HCT116 (cell line): ENCODE measurements around the gene KAZN. TPM values are rescaled to one million over a fixed set of nuclear protein-coding genes. Genes with fewer than 3 reads are reported as not detected.

ENCODE experiments used
- ATAC-seq: fragments of 200-7000 bp; cut with Tn5 transposase; 2 replicates; pipeline ENCODE4 v1.9.1; 2020; ENCODE audit warnings: mild to moderate bottlenecking, moderate library complexity
- BruUV-seq: library from RNA; stranded (reverse); fragments of 400-500 nt; replicated peaks from 2 replicates; lab custom pipeline; 2021; lab: Mats Ljungman, UMichigan
- CTCF ChIA-PET: fragments of 300-600 bp; sonication (Branson Sonifier 250); formaldehyde crosslinking; loops from one replicate; lab custom pipeline; 2021; ENCODE audit warnings: antibody characterized with exemption; lab: Charles Lee
- POLR2A ChIA-PET: fragments of 300-600, 350-600 bp; sonication (Branson Sonifier 250); formaldehyde crosslinking; loops from one replicate; lab custom pipeline; 2021; ENCODE audit warnings: antibody characterized with exemption; lab: Charles Lee
- RAD21 ChIA-PET, 2 experiments: fragments of 300-600 bp; sonication (Branson Sonifier 250); formaldehyde crosslinking; loops; one replicate each; lab custom pipeline; 2023; ENCODE audit warnings: low total read pairs in 2 of 2; ENCODE audit not compliant: uncharacterized antibody in 2 of 2, unreplicated experiment in 2 of 2, low non-redundant PET in 1 of 2; lab: Charles Lee
- DNase-seq: peaks from one replicate; pipeline ENCODE4 v3.0.0-alpha.2; 2010; ENCODE audit warnings: low read depth, low spot score
- H2AFZ ChIP-seq: fragments of 200-600 bp; shearing (Covaris generic), sonication (generic); 2 replicates; pipeline ENCODE4 v1.6.1; 2017; ENCODE audit warnings: low read depth, mixed run types, mixed read lengths, antibody characterized with exemption, low read length; ENCODE audit not compliant: poor library complexity, severe bottlenecking
- H3K27ac ChIP-seq: 2 replicates; pipeline ENCODE4 v1.5.1; 2012; ENCODE audit warnings: low read depth, low read length
- H3K27me3 ChIP-seq: fragments of 200-600 bp; sonication (generic); 2 replicates; pipeline ENCODE4 v1.6.1; 2016; ENCODE audit warnings: mixed run types, low read length, mixed read lengths; ENCODE audit not compliant: insufficient read depth
- H3K36me3 ChIP-seq, 2 experiments: fragments of 200-500 bp in 1 of 2; fragments of 200-600 bp in 1 of 2; sonication (Bioruptor generic) in 1 of 2; sonication (generic) in 1 of 2; 2 replicates each; pipeline versions ENCODE4 v1.5.1 to v1.6.1; 2014 to 2016; ENCODE audit warnings: low read length in 2 of 2, inconsistent platforms in 1 of 2, mixed read lengths in 1 of 2, mixed run types in 1 of 2; ENCODE audit not compliant: insufficient read depth in 2 of 2, control insufficient read depth in 1 of 2
- H3K4me1 ChIP-seq, 2 experiments: fragments of 200-600 bp in 1 of 2; sonication (generic) in 1 of 2; 2 replicates each; pipeline versions ENCODE4 v1.5.1 to v1.6.1; 2012 to 2017; ENCODE audit warnings: low read length in 2 of 2, inconsistent platforms in 1 of 2, mild to moderate bottlenecking in 1 of 2, mixed read lengths in 1 of 2, mixed run types in 1 of 2, moderate library complexity in 1 of 2; ENCODE audit not compliant: insufficient read depth in 2 of 2, control insufficient read depth in 1 of 2
- H3K4me2 ChIP-seq: fragments of 200-600 bp; sonication (generic); 2 replicates; pipeline ENCODE4 v1.6.1; 2017; ENCODE audit warnings: mixed run types, low read length, mixed read lengths
- H3K4me3 ChIP-seq, 2 experiments: fragments of 200-600 bp in 1 of 2; sonication (generic) in 1 of 2; replicated peaks in 1 of 2; 2 replicates each; pipeline ENCODE4 v1.5.1; 2011 to 2016; ENCODE audit warnings: low read length in 2 of 2, control low read depth in 1 of 2, low read depth in 1 of 2, mild to moderate bottlenecking in 1 of 2, mixed read lengths in 1 of 2, mixed run types in 1 of 2
- H3K79me2 ChIP-seq: fragments of 200-600 bp; sonication (generic); 2 replicates; pipeline ENCODE4 v1.6.1; 2017; ENCODE audit warnings: mild to moderate bottlenecking, mixed run types, low read length, moderate library complexity, mixed read lengths; ENCODE audit not compliant: insufficient read depth
- H3K9ac ChIP-seq: fragments of 200-600 bp; sonication (generic); 2 replicates; pipeline ENCODE4 v1.6.1; 2016; ENCODE audit warnings: low read length, mixed read lengths
- H3K9me2 ChIP-seq: fragments of 200-600 bp; sonication (generic), shearing (Covaris generic); 2 replicates; pipeline ENCODE4 v1.6.1; 2017; ENCODE audit warnings: mixed run types, mild to moderate bottlenecking, moderate library complexity; ENCODE audit not compliant: insufficient read depth
- H3K9me3 ChIP-seq, 2 experiments: fragments of 200-500 bp in 1 of 2; fragments of 200-600 bp in 1 of 2; sonication (Bioruptor generic) in 1 of 2; sonication (generic) in 1 of 2; 2 replicates each; pipeline ENCODE4 v1.6.1; 2014 to 2017; ENCODE audit warnings: low read length in 2 of 2, mixed read lengths in 2 of 2, inconsistent platforms in 1 of 2, low read depth in 1 of 2, mild to moderate bottlenecking in 1 of 2, mixed run types in 1 of 2, moderate library complexity in 1 of 2; ENCODE audit not compliant: control insufficient read depth in 1 of 2, insufficient read depth in 1 of 2
- H4K20me1 ChIP-seq: fragments of 200-600 bp; sonication (generic), shearing (Covaris generic); 2 replicates; pipeline ENCODE4 v1.6.1; 2017; ENCODE audit warnings: mixed run types, mild to moderate bottlenecking, moderate library complexity; ENCODE audit not compliant: insufficient read depth
- ATF3 ChIP-seq: IDR thresholded peaks from 2 replicates; pipeline ENCODE4 v1.6.1; 2012
- CEBPB ChIP-seq: IDR thresholded peaks from 2 replicates; pipeline ENCODE4 v1.6.1; 2012; ENCODE audit warnings: low read depth
- CTCF ChIP-seq, 3 experiments: fragments of 200-600 bp in 1 of 3; sonication (generic) in 1 of 3; IDR thresholded peaks in 2 of 3; conservative IDR thresholded peaks in 1 of 3; 2 replicates each; pipeline ENCODE4 v1.5.1; 2012 to 2017; ENCODE audit warnings: low read depth in 2 of 3, low read length in 2 of 3, antibody characterized with exemption in 1 of 3, borderline replicate concordance in 1 of 3, control low read depth in 1 of 3, mild to moderate bottlenecking in 1 of 3, mixed read lengths in 1 of 3, mixed run types in 1 of 3, moderate library complexity in 1 of 3; ENCODE audit not compliant: insufficient read depth in 1 of 3
- ELF1 ChIP-seq: IDR thresholded peaks from 2 replicates; pipeline ENCODE4 v1.6.1; 2012; ENCODE audit warnings: low read depth, borderline replicate concordance
- EZH2 ChIP-seq: fragments of 200-600 bp; sonication (generic); IDR thresholded peaks from 2 replicates; pipeline ENCODE4 v1.6.1; 2017; ENCODE audit warnings: antibody characterized with exemption, mixed run types
- EZH2phosphoT487 ChIP-seq: fragments of 200-600 bp; IDR thresholded peaks from 2 replicates; pipeline ENCODE4 v1.6.1; 2018; ENCODE audit warnings: antibody characterized with exemption, borderline replicate concordance
- JUND ChIP-seq: IDR thresholded peaks from 2 replicates; pipeline ENCODE4 v1.6.1; 2012
- POLR2AphosphoS5 ChIP-seq: IDR thresholded peaks from 2 replicates; pipeline ENCODE4 v1.6.1; 2011; ENCODE audit warnings: mild to moderate bottlenecking, low read depth, low read length, moderate library complexity
- RAD21 ChIP-seq: IDR thresholded peaks from 2 replicates; pipeline ENCODE4 v1.6.1; 2012; ENCODE audit warnings: low read depth, mild to moderate bottlenecking
- REST ChIP-seq: IDR thresholded peaks from 2 replicates; pipeline ENCODE4 v1.6.1; 2012; ENCODE audit warnings: low read depth
- SIN3A ChIP-seq: IDR thresholded peaks from 2 replicates; pipeline ENCODE4 v1.6.1; 2012; ENCODE audit warnings: low read depth
- TCF7L2 ChIP-seq: IDR thresholded peaks from 2 replicates; pipeline ENCODE4 v1.7.0; 2011; ENCODE audit warnings: borderline replicate concordance, inconsistent platforms; ENCODE audit not compliant: insufficient read depth, insufficient read length; ENCODE audit errors: extremely low read depth
- YY1 ChIP-seq: IDR thresholded peaks from 2 replicates; pipeline ENCODE4 v1.6.1; 2011; ENCODE audit warnings: low read length, low read depth, moderate library complexity, mild to moderate bottlenecking; ENCODE audit not compliant: insufficient replicate concordance; ENCODE audit errors: extremely low read depth
- ZFX ChIP-seq: fragments of 450-650 bp; IDR thresholded peaks from 2 replicates; pipeline ENCODE4 v1.6.1; 2017
- intact Hi-C: fragments of 100-400 bp; cut with micrococcal nuclease; formaldehyde crosslinking; loops from 2 replicates; pipeline ENCODE4 v1.10.0; 2022
- total RNA-seq: library from RNA; stranded (reverse); gene quantifications from one replicate; pipeline ENCODE4 v1.2.1, GENCODE V29; 2021; ENCODE audit not compliant: unreplicated experiment

Gene KAZN
- total RNA-seq, 1 experiment from 2014 or later, result 13.4 TPM

- no TSS peak for BruUV-seq
- ChIA-PET CTCF (no interaction called here), RAD21 (no interaction called here)
- Histone ChIP-seq H3K27ac (no peak overlapping the region), H3K27me3 (peaks cover 17% of the 10 kb centered on the region; the same call in 1 of the 2 replicates), H3K9me3 (peaks cover 6 to 10% of the 10 kb centered on the region in 2 experiments; a peak in 2 of 4 replicates), H4K20me1 (no peaks in the 10 kb centered on the region)
- DNase-seq (no peak), ATAC-seq (no peak)
- no peak for TF ChIP-seq RAD21
- no peak for TF ChIP-seq EZH2
- TF ChIP-seq JUND, result no peak
- no peak for TF ChIP-seq YY1
- no peak for TF ChIP-seq CEBPB
- TF ChIP-seq POLR2AphosphoS5, result no peak
- no peak for TF ChIP-seq ZFX
- TF ChIP-seq TCF7L2, result no peak
- TF ChIP-seq EZH2phosphoT487, result no peak
- no peak for TF ChIP-seq ELF1
- TF ChIP-seq SIN3A, result no peak
- no peak for TF ChIP-seq ATF3
- TF ChIP-seq, all 23 proteins: peak for 0
- H3K4me2 ChIP-seq, result no peak overlapping the region
- no peaks in the 10 kb centered on the region for H3K79me2 ChIP-seq
- no peaks in the 10 kb centered on the region for H3K36me3 ChIP-seq
- no peaks in the 10 kb centered on the region for H3K4me1 ChIP-seq
- no peaks in the 10 kb centered on the region for H3K9me2 ChIP-seq
- POLR2A ChIA-PET, result no interaction called here
- no peak overlapping the region for H2AFZ ChIP-seq
- H3K4me3 ChIP-seq, result no peak overlapping the region
- intact Hi-C loops, result loop anchor here (10.0 kb wide), 1 partner anchor 728 kb away; no protein-coding TSS in a partner anchor
- no peak overlapping the region for H3K9ac ChIP-seq
Measured at GRCh38 chr1:14842361-14842760, 243.9 kb downstream of the KAZN start.

- BruUV-seq, result no TSS peak
- DNase-seq, result no peak
Measured at GRCh38 chr1:14842891-14843290, 244.4 kb downstream of the KAZN start.

More at GRCh38 chr1:14842891-14843290, 244.4 kb downstream of the KAZN start:
- H4K20me1 ChIP-seq, result no peaks in the 10 kb centered on the region
- no peak overlapping the region for H3K4me3 ChIP-seq
- no peak overlapping the region for H2AFZ ChIP-seq
- POLR2A ChIA-PET, result no interaction called here
- H3K36me3 ChIP-seq, result no peaks in the 10 kb centered on the region
- intact Hi-C loops, result loop anchor here (10.0 kb wide), 1 partner anchor 728 kb away; no protein-coding TSS in a partner anchor
- no peak for ATAC-seq
- no peak overlapping the region for H3K9ac ChIP-seq
- TF ChIP-seq JUND (no peak), REST (no peak), YY1 (no peak), ATF3 (no peak), CTCF (IDR thresholded peaks at IDR 0.05 in 2 of 3, conservative IDR thresholded peaks at IDR 0.05 in 1 of 3; ENCODE audit: borderline replicate concordance in 1 of 3, insufficient read depth in 1 of 3, low read depth in 2 of 3, low read length in 2 of 3) (no peak), EZH2 (no peak)
- TF ChIP-seq, all 23 proteins: peak for 0
- CTCF ChIA-PET, result no interaction called here
- Histone ChIP-seq H3K27ac (no peak overlapping the region), H3K79me2 (no peaks in the 10 kb centered on the region), H3K9me3 (peaks cover 6 to 10% of the 10 kb centered on the region in 2 experiments; a peak in 2 of 4 replicates), H3K4me2 (no peak overlapping the region), H3K9me2 (no peaks in the 10 kb centered on the region), H3K4me1 (no peaks in the 10 kb centered on the region), H3K27me3 (peaks cover 17% of the 10 kb centered on the region; the same call in 1 of the 2 replicates)
- RAD21 ChIA-PET, result no interaction called here
